HL-60 (cell line): ENCODE results near the gene COG7.

Experiments used
- DNase-seq, 2 experiments: peaks; one replicate each; pipeline ENCODE4 v3.0.0-alpha.2; 2010 to 2020; ENCODE audit warnings: low read depth in 1 of 2, low spot score in 1 of 2
- H3K27ac ChIP-seq: fragments of 250-450 bp; sonication (Bioruptor Pico); replicated peaks from 2 replicates; pipeline ENCODE4 v1.5.1; 2020; ENCODE audit warnings: mild to moderate bottlenecking, moderate library complexity
- H3K27me3 ChIP-seq: fragments of 250-450 bp; sonication (Bioruptor Pico); 2 replicates; pipeline ENCODE4 v1.5.1; 2021; ENCODE audit warnings: mild to moderate bottlenecking, moderate library complexity; ENCODE audit not compliant: insufficient read depth, poor library complexity, severe bottlenecking
- H3K4me3 ChIP-seq: replicated peaks from 2 replicates; pipeline ENCODE4 v1.5.1; 2011; ENCODE audit warnings: mild to moderate bottlenecking, control low read depth, low read length; ENCODE audit not compliant: insufficient read depth
- CTCF ChIP-seq: IDR thresholded peaks from one replicate; pipeline ENCODE4 v1.5.1; 2011; ENCODE audit warnings: low read length, control low read depth, inconsistent platforms; ENCODE audit not compliant: insufficient read depth
- GABPA ChIP-seq: IDR thresholded peaks from 2 replicates; pipeline ENCODE4 v1.6.1; 2012; ENCODE audit warnings: low read depth
- POLR2AphosphoS5 ChIP-seq: IDR thresholded peaks from 2 replicates; pipeline ENCODE4 v1.6.1; 2012; ENCODE audit warnings: low read depth
- REST ChIP-seq: IDR thresholded peaks from 2 replicates; pipeline ENCODE4 v1.6.1; 2012; ENCODE audit warnings: low read depth; ENCODE audit not compliant: insufficient replicate concordance
- SPI1 ChIP-seq: IDR thresholded peaks from 2 replicates; pipeline ENCODE4 v1.6.1; 2012; ENCODE audit warnings: low read depth, mild to moderate bottlenecking, borderline replicate concordance

The COG7 gene

GRCh38 chr16:23423496-23424049, 29.4 kb downstream of the COG7 start:
- TF ChIP-seq REST (no peak), SPI1 (no peak), POLR2AphosphoS5 (no peak), CTCF (no peak), GABPA (no peak)
- Histone ChIP-seq H3K4me3 (no peak overlapping the region), H3K27ac (no peak overlapping the region), H3K27me3 (no peaks in the 10 kb centered on the region)
- no peak for DNase-seq

GRCh38 chr16:23420011-23420410, 33.0 kb downstream of the COG7 start:
- TF ChIP-seq POLR2AphosphoS5 (no peak), REST (no peak), CTCF (no peak), SPI1 (no peak), GABPA (no peak)
- Histone ChIP-seq H3K27me3 (no peaks in the 10 kb centered on the region), H3K27ac (no peak overlapping the region), H3K4me3 (no peak overlapping the region)
- DNase-seq: no peak

GRCh38 chr16:23416816-23417215, 36.2 kb downstream of the COG7 start:
- no peak for DNase-seq
- Histone ChIP-seq H3K27me3 (no peaks in the 10 kb centered on the region), H3K27ac (no peak overlapping the region), H3K4me3 (no peak overlapping the region)
- TF ChIP-seq SPI1: no peak
- no peak for TF ChIP-seq GABPA
- TF ChIP-seq REST: no peak
- no peak for TF ChIP-seq POLR2AphosphoS5
- no peak for TF ChIP-seq CTCF
